Measurements from ENCODE around the gene CCDC93. TPM values are rescaled to one million over a fixed set of nuclear protein-coding genes. Genes with fewer than 3 reads are reported as not detected.

CCDC93 gene
- total and polyA plus RNA-seq, 10 of the 15 experiments (the other 5 are each of a cell fraction or from before 2014, with no cell fraction given), result 3.6 to 27.2 (median 13.5) TPM

GRCh38 chr2:118012778-118013177 is 1.1 kb downstream of the CCDC93 start (continued):
- TF ChIP-seq ZNF687 (IDR thresholded peaks at IDR 0.05) (no peak), ZNF24 (IDR thresholded peaks at IDR 0.05) (no peak), ESRRA (IDR thresholded peaks at IDR 0.05; ENCODE audit: low read length) (no peak), YBX1 (IDR thresholded peaks at IDR 0.05) (no peak), IKZF2 (IDR thresholded peaks at IDR 0.05) (no peak), NFYB (IDR thresholded peaks at IDR 0.05; ENCODE audit: insufficient read depth, low read depth, low read length) (no peak), GABPA (IDR thresholded peaks at IDR 0.05; ENCODE audit: low read depth) (no peak), BCL11A (IDR thresholded peaks at IDR 0.05; ENCODE audit: low read depth, low read length) (no peak), RAD21 (IDR thresholded peaks at IDR 0.05; ENCODE audit: insufficient read depth, low read depth, low read length) (no peak), KLF5 (IDR thresholded peaks at IDR 0.05; ENCODE audit: partially characterized antibody) (no peak), PML (IDR thresholded peaks at IDR 0.05; ENCODE audit: low read length) (no peak)

GRCh38 chr2:118010473-118010872 is 3.4 kb downstream of the CCDC93 start:
- Histone ChIP-seq H4K20me1 (ENCODE audit: control insufficient read depth, insufficient read depth) (peaks cover 6% of the 10 kb centered on the region), H3K4me3 (no peak overlapping the region), H3K4me2 (ENCODE audit: control insufficient read depth, insufficient read depth) (peak overlapping the region; percentile 46), H3K27ac (ENCODE audit: control insufficient read depth, insufficient read depth) (no peak overlapping the region), H3K79me2 (ENCODE audit: control insufficient read depth, insufficient read depth, low read length) (peaks cover 35% of the 10 kb centered on the region), H3K4me1 (ENCODE audit: control insufficient read depth, insufficient read depth, low read length) (peaks cover 5% of the 10 kb centered on the region), H3K9ac (ENCODE audit: control insufficient read depth, insufficient read depth, low read length) (no peak overlapping the region), H3K9me3 (replicated peaks; ENCODE audit: control insufficient read depth, insufficient read depth, low read length) (no peaks in the 10 kb centered on the region), H3K36me3 (ENCODE audit: control insufficient read depth in 2 of 2, insufficient read depth in 2 of 2, low read length in 1 of 2) (peaks cover 4 to 5% of the 10 kb centered on the region in 2 experiments; a peak in 3 of 4 replicates), H2AFZ (ENCODE audit: control insufficient read depth, low read depth, low read length) (no peak overlapping the region), H3K27me3 (replicated peaks in 1 of 2; ENCODE audit: control insufficient read depth in 2 of 2, insufficient read depth in 2 of 2, low read length in 1 of 2) (no peaks in the 10 kb centered on the region)
- BruUV-seq (replicated peaks), result no TSS peak
- ChIA-PET POLR2A (no interaction called here), CTCF (interaction anchor here (2.4 to 2.5 kb wide), 2 partner anchors 7 to 197 kb away, joined by 15 to 49 read pairs; partner anchors contain the start of gene DDX18), RAD21 (ENCODE audit: unreplicated experiment) (interaction anchor here (1.0 to 1.9 kb wide), 2 partner anchors 8 to 139 kb away, joined by 3 to 21 read pairs; no protein-coding TSS in a partner anchor), SMC1A (ENCODE audit: uncharacterized antibody, unreplicated experiment) (interaction anchor here (1.4 kb wide), 1 partner anchor 198 kb away, joined by 4 read pairs; no protein-coding TSS in a partner anchor)
- TF ChIP-seq CBFB (IDR thresholded peaks at IDR 0.05; ENCODE audit: low read depth) (no peak), PBX3 (IDR thresholded peaks at IDR 0.05; ENCODE audit: insufficient replicate concordance, low read depth, low read length) (no peak), SREBF2 (IDR thresholded peaks at IDR 0.05; ENCODE audit: low read length) (no peak), SIN3A (IDR thresholded peaks at IDR 0.05; ENCODE audit: low read depth, low read length) (no peak), POU2F2 (IDR thresholded peaks at IDR 0.05; ENCODE audit: borderline replicate concordance, low read depth, low read length) (no peak), ELK1 (IDR thresholded peaks at IDR 0.05; ENCODE audit: low read depth, low read length) (no peak), JUNB (IDR thresholded peaks at IDR 0.05) (no peak), FOXM1 (IDR thresholded peaks at IDR 0.05; ENCODE audit: low read depth, low read length) (no peak), EED (IDR thresholded peaks at IDR 0.05; ENCODE audit: low read depth) (no peak), MYC (IDR thresholded peaks at IDR 0.05; ENCODE audit: insufficient read depth, insufficient read length, insufficient replicate concordance, low read length, severe bottlenecking) (no peak)
- DNase-seq (ENCODE audit: low read depth, low spot score) (no peak), ATAC-seq (no peak), FAIRE-seq (no peak)
- in situ Hi-C loops (cut with MboI) (no loop called here), intact Hi-C loops (cut with micrococcal nuclease; ENCODE audit: unreplicated experiment) (no loop called here)

Data from GM12878 (cell line).